Gastroesophageal sphincter (tissue), 3 donors: Measurements from ENCODE around the gene CLEC18C.

ENCODE experiments used
- CTCF ChIP-seq, 4 experiments: fragments of 200-600 bp in 2 of 4; fragments of 450-650 bp in 2 of 4; sonication (generic) in 1 of 4; IDR thresholded peaks; one replicate each; pipeline ENCODE4 v1.5.1; 2017 to 2019; ENCODE audit warnings: antibody characterized with exemption in 4 of 4, mild to moderate bottlenecking in 2 of 4, moderate library complexity in 2 of 4
- EP300 ChIP-seq: sonication (generic); formaldehyde crosslinking; IDR thresholded peaks from one replicate; pipeline ENCODE4 v1.6.1; 2017; ENCODE audit warnings: antibody characterized with exemption, mild to moderate bottlenecking
- POLR2A ChIP-seq, 2 donors: fragments of 450-650 bp; IDR thresholded peaks; one replicate each; pipeline ENCODE4 v1.6.1; 2017; ENCODE audit warnings: antibody characterized with exemption in 2 of 2, mild to moderate bottlenecking in 2 of 2, moderate library complexity in 1 of 2
- POLR2AphosphoS5 ChIP-seq: sonication (generic); formaldehyde crosslinking; IDR thresholded peaks from one replicate; pipeline ENCODE4 v1.6.1; 2017; ENCODE audit warnings: antibody characterized with exemption

GRCh38 chr16:70163596-70163995, 10.0 kb upstream of the CLEC18C start:
- TF ChIP-seq POLR2A (IDR thresholded peaks at IDR 0.05) (no peak), CTCF (IDR thresholded peaks at IDR 0.05) (no peak), POLR2AphosphoS5 (no peak), EP300 (no peak)
